ENCODE data around the gene PTGR2.
A peak's percentile ranks its signal among the peaks of the same experiment; 100 is the strongest.

PTGR2 gene

DNA sequence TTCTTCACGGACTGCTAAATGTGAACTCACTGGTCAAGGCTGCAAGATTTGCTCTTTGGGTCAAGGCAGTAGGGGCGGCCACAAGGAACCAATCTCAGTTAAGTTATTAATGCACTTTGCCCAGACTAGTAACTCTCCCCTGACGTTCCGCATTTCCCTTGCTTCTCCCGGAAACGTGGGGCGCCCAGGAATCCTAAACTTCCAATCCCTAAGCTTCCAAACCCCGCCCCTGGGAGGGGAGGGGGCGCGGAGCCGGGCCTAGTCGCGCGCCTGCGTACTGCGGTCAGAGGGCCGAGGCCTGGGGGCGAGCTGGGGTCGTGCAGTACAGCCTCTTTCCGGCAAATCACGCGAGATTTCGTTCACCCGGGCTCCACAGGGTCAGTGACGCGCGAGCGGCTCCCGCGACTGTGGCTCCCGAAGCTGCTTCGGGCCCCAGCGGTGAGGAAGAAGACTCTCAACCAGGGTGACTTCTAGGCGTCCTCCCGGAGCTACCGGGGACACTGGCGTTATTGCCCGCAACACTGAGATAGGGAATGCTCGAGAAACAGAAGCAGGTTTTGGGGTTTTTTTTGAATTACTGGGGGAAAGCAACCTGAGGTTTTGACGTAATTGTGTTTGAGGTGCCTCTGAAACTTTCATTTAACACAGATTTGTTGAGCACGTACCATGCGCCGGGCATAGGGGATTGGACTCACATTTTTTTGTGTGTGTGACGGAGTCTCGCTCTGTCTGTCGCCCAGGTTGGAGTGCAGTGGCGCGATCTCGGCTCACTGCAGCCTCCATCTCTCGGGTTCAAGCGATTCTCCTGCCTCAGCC lies at the start of gene PTGR2:
TSS of gene PTGR2 (plus strand) at position 265 of the 816 bp plus-strand sequence. CDS start 7,032 bp downstream, outside the sequence.
- DNase-seq (ENCODE audit: low read depth): peak; percentile 95

- DNase-seq (ENCODE audit: low read depth): no peak
These were observed 49.0 kb upstream of the PTGR2 start for GRCh38 chr14:73802431-73803188.

DNA sequence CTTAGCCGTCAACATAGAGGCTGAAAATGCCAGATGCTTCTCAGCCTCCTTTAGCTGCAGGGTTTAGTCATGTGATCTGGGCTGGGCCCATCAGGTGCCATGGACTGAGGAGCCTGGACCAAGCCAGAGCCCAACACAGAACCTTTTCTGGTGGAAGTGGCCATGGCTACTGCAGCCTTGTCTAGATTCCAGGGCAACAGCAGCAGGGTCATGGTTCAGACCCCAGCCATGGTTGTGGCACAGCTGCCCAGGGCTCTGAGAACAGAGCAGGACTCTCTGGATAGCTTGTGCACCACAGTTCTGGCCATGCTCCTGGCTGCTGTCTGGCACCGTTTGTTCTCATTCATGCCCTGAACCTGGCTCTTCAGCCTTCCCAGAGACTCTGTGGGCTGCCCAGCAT lies 47.0 kb upstream of the PTGR2 start:
- no peak for DNase-seq (ENCODE audit: low read depth)

- no peak for DNase-seq (ENCODE audit: low read depth)
These were observed 44.2 kb upstream of the PTGR2 start for GRCh38 chr14:73807457-73807856.

GRCh38 chr14:73809391-73809790 lies 42.2 kb upstream of the PTGR2 start:
- no peak for DNase-seq (ENCODE audit: low read depth)

DNA sequence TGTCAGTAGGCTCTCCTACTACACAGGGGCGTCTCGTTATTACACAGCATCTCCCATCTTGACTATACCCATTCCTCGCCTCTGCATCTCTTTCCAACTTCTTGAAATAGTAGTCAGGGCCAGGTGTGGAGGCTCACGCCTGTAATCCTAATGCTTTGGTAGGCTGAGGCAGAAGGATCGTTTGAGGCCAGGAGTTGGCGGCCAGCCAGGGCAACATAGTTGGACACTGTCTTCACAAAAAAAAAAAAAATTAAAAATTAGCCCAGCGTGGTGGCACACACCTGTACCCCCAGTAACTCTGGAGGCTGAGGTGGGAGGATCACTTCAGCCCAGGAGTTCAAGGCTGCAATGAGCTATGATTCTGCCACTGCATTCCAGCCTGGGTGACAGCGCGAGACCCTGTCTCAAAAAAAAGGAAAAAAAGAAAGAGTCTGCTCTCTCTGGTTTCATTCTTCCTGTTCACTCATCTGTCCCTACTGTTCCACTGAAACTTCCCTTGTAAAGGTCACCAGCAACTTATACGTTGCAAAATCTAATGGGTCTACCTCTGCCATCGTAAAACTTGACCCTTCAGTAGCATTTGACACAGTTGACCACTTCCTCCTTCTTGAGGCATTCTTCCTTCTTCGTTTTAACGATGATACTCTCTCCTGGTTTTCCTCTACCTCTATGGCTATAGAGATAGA lies 41.0 kb upstream of the PTGR2 start:
- no peak for DNase-seq (ENCODE audit: low read depth)

- DNase-seq (ENCODE audit: low read depth): no peak
These were observed 40.5 kb upstream of the PTGR2 start for GRCh38 chr14:73811164-73811503.

GRCh38 chr14:73814153-73814552 lies 37.5 kb upstream of the PTGR2 start:
- DNase-seq (ENCODE audit: low read depth): no peak

DNA sequence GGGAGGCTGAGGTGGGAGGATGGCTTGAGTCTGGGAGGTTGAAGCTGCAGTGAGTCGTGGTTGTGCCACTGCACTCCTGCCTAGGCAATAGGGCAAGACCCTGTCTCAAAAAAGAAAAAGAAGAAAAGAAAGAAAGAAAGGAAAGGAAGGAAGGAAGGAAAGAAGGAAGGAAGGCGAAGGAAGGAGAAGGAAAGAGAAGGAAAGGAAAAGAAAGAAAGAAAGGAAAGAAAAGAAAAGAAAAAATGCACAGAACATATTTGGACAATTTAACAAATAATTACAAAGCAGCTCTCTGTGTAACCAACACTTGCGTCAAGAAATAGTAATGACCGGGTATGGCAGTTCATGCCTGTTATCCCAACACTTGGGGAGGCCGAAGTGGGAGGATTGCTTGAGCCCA lies 35.8 kb upstream of the PTGR2 start:
- DNase-seq (ENCODE audit: low read depth): no peak

DNA sequence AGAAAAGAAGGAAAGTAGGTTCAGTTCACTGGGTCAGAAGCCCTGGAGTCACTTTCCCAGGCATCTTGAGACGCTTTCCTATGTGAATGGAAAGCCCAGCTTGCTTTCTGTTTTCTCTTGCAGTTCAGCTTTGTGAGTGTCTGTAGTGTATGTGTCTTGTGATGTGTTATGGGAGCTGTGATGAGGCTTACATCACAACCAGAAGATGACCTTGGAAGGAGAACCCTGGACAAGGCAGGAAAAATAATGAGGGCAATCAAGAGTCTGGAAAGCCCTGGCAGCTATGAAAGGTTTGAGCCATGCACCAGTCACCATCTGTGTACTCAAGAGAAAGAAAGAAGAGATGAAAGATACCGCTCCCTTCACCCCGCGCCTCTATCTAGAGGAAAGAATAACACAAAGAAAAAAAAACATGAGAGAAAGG lies 35.2 kb upstream of the PTGR2 start:
- no peak for DNase-seq (ENCODE audit: low read depth)

- no peak for DNase-seq (ENCODE audit: low read depth)
These were observed 34.5 kb upstream of the PTGR2 start for GRCh38 chr14:73817020-73817655.

DNA sequence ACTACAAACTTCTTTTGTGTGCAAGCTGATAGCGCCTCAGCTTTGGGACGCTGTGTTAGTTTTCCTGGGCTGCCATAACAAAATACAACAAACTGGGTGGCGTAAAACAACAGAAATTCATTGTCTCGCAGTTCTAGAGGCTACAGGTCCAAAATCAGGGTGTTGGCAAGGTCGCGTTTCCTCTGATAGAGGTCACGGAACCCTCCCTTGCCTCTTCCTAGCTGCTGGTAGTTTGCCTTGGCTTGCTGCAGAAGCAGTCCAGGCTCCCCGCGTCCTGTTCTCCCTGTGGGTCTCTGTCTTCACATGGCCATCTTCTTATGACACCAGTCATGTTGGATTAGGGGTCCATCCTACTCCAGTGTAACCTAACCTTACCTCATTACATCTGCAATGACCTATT lies 32.8 kb upstream of the PTGR2 start:
- DNase-seq (ENCODE audit: low read depth): no peak

DNA sequence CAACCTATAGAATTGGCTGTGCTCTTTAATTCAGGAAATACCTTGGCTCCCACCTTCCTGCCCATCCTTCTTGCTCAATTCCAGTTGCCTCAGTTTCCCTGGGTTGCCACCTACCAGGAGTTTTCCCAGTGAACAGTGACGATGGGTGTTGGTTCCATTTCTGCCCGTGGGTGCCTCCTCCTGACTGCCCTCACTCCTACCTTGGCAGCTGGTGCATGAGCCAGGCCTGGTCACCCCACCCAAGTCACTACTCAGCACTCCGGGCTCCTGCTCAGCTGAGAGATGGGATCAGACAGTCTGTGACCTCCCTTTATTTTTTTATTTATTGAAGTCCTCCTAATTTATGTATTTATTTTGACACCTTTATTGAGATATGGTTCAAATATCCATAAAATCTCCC lies 31.0 kb upstream of the PTGR2 start:
- DNase-seq (ENCODE audit: low read depth): no peak

- no peak for DNase-seq (ENCODE audit: low read depth)
These were observed 28.2 kb upstream of the PTGR2 start for GRCh38 chr14:73823339-73823885.

DNA sequence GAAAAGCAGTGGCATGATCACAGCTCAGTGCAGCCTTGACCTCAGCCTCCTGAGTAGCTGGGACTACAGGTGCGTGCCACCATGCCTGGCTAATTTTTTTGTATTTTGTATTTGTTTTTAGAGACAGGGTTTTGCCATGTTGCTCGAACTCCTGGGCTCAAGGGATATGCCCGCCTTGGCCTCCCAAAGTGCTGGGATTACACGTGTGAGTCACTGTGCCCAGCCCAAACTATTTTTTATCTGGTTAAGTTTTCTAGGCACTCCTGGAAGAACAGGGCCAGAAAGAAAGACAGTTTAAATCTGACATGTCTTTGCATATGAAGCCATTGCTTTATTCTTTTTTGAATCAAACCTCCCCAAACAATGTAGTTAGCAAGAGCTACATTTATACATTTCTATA lies 27.5 kb upstream of the PTGR2 start:
- DNase-seq (ENCODE audit: low read depth): no peak

- DNase-seq (ENCODE audit: low read depth): no peak
These were observed 27.1 kb upstream of the PTGR2 start for GRCh38 chr14:73824536-73824935.

DNA sequence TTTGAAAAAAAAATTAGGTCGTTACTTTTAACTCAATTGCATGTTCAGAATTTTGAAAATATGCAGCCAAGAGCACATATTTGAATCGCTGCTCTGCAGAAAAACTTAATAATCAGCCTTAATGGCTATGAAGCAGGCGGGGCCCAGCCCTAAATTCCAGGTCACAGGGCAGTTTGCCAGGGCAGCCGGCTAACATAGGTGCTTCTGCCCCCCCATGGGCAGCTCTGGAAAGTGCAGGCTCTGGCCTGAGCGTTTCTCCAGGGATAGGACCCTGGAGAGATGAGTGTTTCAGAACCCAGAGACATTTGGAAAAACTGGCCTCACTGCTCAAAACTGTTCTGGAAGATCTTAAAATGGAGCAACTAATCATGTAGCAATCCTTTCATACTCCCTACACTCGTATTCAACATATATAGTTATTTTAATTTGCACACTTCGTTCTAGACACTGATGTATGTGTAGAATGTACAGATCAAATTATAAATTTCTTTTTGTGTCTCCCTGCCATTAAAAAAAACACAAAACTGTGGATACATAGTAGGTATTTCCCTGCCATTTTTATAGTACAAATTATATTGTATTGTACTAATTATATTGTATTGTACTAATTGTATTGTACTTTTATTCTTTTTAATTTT lies 26.0 kb upstream of the PTGR2 start:
- peak; percentile 80 for DNase-seq (ENCODE audit: low read depth)

- DNase-seq (ENCODE audit: low read depth): peak; percentile 18
These were observed 24.4 kb upstream of the PTGR2 start for GRCh38 chr14:73827190-73827589.

DNA sequence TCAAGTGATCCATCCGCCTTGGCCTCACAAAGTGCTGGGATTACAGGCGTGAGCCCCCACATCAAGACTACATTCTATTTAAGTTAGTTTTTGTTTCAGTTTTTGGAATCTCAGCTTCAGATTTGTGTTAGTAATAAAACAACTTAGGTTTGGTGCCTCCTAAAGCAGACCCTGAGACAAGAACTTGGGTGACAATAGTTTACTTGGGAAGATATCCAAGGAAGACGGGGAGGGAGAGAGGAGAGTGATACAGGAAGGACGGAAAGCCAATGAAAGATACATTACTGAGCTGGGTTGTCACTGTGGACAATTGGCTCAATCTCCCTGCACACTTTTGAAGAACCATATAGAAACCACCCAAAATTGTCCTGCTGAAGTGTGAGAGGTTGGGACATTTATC lies 22.6 kb upstream of the PTGR2 start:
- no peak for DNase-seq (ENCODE audit: low read depth)

- peak; percentile 92 for DNase-seq (ENCODE audit: low read depth)
These were observed 21.9 kb upstream of the PTGR2 start for GRCh38 chr14:73829526-73830431.

DNA sequence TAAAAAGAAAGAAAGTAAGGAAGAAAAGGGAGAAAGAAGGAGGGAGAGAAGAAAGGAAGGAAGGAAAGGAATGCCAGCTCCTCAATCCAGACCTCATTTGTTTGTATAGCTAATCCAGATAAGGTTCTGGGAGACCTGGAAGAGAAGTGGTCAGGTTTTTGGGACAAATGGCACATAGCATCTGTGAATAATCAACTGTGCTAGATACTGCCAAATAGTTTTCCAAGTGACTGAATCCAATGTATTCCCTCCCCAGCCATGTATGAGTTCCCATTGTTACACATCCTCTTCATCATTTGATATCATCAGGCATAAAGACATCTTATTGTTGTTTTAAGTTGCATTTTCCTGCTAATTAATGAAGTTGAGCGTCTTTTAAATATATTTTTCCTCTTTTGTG lies 18.6 kb upstream of the PTGR2 start:
- no peak for DNase-seq (ENCODE audit: low read depth)

Measured in iris pigment epithelial cell (primary cell).